ENCODE data around the gene PARVG.

GRCh38 chr22:44193535-44193891 is 12.8 kb downstream of the PARVG start:
- no peak for TF ChIP-seq EZH2phosphoT487 (IDR thresholded peaks at IDR 0.05; ENCODE audit: insufficient read depth, low read depth)
- TF ChIP-seq EZH2 (IDR thresholded peaks at IDR 0.05; ENCODE audit: insufficient read depth, poor library complexity, severe bottlenecking), result no peak

Measured in GM23248 (cell line).